Esophagus muscularis mucosa (tissue), 4 donors: Measurements from ENCODE around the gene ZNF467. TPM values are rescaled to one million over a fixed set of nuclear protein-coding genes. Genes with fewer than 3 reads are reported as not detected.
A peak's percentile ranks its signal among the peaks of the same experiment; 100 is the strongest.

Source experiments
- DNase-seq: peaks from one replicate; pipeline ENCODE4 v3.0.0-alpha.2; 2017; ENCODE audit errors: extremely low spot score
- H3K27ac ChIP-seq, 4 donors: fragments of 200-600 bp; sonication (generic); replicated peaks in 1 of 4; 1 replicate in 3 of 4; 2 replicates in 1 of 4; pipeline ENCODE4 v1.5.1; 2016 to 2019; ENCODE audit warnings: mild to moderate bottlenecking in 1 of 4
- H3K27me3 ChIP-seq, 4 donors: fragments of 200-600 bp; sonication (generic); one replicate each; pipeline versions ENCODE4 v1.5.1 to v1.6.0; 2016 to 2019
- H3K36me3 ChIP-seq, 4 donors: fragments of 200-600 bp; sonication (generic); one replicate each; pipeline ENCODE4 v1.5.1; 2016 to 2019
- H3K4me1 ChIP-seq, 4 donors: fragments of 200-600 bp; sonication (generic); one replicate each; pipeline ENCODE4 v1.5.1; 2016 to 2019
- H3K4me3 ChIP-seq, 4 donors: fragments of 200-600 bp; sonication (generic); 1 replicate in 2 of 4; 2 replicates in 2 of 4; pipeline ENCODE4 v1.5.1; 2016 to 2019; ENCODE audit warnings: mild to moderate bottlenecking in 4 of 4, moderate library complexity in 1 of 4
- H3K9me3 ChIP-seq, 4 donors: fragments of 200-600 bp; sonication (generic); 1 replicate in 3 of 4; 2 replicates in 1 of 4; pipeline ENCODE4 v1.5.1; 2016 to 2019
- EP300 ChIP-seq: sonication (generic); formaldehyde crosslinking; IDR thresholded peaks from one replicate; pipeline ENCODE4 v1.6.1; 2017; ENCODE audit warnings: antibody characterized with exemption
- POLR2A ChIP-seq: fragments of 450-650 bp; IDR thresholded peaks from one replicate; pipeline ENCODE4 v1.6.1; 2017; ENCODE audit warnings: antibody characterized with exemption, moderate library complexity, mild to moderate bottlenecking, low read depth
- POLR2AphosphoS5 ChIP-seq, 2 donors: sonication (generic); formaldehyde crosslinking; IDR thresholded peaks; one replicate each; pipeline ENCODE4 v1.6.1; 2017; ENCODE audit warnings: antibody characterized with exemption in 2 of 2
- WGBS: methylation state at CpG from one replicate; pipeline ENCODE4 v1.1.5; 2018; 5-methylcytosine and 5-hydroxymethylcytosine counted together
- intact Hi-C: fragments of 100-400 bp; cut with DNase I; formaldehyde crosslinking; loops from one replicate; pipeline ENCODE4 v1.15.1; 2023
- total RNA-seq, 4 donors: library from RNA; depleted of rRNA; stranded (reverse); fragments of >200 nt; gene quantifications; one replicate each; pipeline versions ENCODE4 v1.1.0 to v1.2.1, GENCODE V29; 2016
- TF ChIP-seq, protein P1 (sequence below), 3 experiments: fragments of 200-600 bp in 2 of 3; fragments of 450-650 bp in 1 of 3; sonication (generic) in 2 of 3; IDR thresholded peaks; one replicate each; pipeline ENCODE4 v1.5.1; 2017 to 2019; ENCODE audit warnings: antibody characterized with exemption in 3 of 3, mild to moderate bottlenecking in 2 of 3, moderate library complexity in 1 of 3

Gene ZNF467, protein sequence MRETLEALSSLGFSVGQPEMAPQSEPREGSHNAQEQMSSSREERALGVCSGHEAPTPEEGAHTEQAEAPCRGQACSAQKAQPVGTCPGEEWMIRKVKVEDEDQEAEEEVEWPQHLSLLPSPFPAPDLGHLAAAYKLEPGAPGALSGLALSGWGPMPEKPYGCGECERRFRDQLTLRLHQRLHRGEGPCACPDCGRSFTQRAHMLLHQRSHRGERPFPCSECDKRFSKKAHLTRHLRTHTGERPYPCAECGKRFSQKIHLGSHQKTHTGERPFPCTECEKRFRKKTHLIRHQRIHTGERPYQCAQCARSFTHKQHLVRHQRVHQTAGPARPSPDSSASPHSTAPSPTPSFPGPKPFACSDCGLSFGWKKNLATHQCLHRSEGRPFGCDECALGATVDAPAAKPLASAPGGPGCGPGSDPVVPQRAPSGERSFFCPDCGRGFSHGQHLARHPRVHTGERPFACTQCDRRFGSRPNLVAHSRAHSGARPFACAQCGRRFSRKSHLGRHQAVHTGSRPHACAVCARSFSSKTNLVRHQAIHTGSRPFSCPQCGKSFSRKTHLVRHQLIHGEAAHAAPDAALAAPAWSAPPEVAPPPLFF
- total RNA-seq: 10 to 100 TPM; 10.3 to 12.4 (median 11.0) TPM

DNA sequence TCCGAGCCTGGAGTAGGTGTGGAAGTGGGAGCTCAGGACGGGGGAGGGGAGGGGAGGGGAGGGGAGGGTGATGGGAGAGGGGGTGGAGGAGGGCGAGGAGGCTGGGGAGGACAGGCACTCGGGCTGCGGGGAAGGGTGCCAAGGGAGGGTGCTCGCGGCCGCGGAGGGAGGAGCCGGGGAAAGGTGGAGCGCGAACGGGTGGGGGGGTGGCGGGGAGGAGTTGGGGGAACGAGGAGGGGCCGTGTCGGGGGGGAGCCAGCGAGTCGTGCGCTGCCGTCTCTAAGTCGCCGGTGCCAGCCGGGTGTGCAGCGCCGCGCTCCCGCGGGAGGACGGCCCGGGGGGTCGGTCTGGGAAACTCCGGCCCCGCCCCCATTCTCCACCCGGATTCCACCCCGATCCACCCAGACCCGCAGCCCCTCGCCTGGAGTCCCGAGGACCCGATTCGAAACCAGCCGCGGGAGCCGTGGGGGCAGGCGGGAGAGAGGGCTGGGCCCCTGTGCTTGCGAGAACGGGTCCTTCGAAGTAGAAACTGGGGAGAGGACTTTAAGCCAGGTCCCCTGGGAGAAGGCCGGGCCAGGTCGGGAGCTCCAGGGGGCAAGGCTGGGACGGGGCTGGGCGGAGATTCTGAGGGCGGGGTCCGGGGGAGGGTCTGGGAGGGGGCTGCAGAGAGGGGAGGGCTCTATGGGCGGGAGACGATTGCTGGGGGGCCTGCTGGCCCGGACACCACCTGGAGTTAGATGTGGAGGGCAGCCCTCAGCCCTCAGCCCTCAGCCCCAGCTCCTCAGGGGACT, at the start of gene ZNF467:
ZNF467 (minus strand) TSS at position 143 of the 791 bp plus-strand sequence. CDS start 2,556 bp downstream, outside the sequence.
- H3K9me3 ChIP-seq: no peaks in the 10 kb centered on the region
- H3K36me3 ChIP-seq: peaks cover 0 to 19% (median 7%) of the 10 kb centered on the region in 4 donors
- 15% methylated on average over 13 of the region's 57 CpGs for WGBS
- peaks cover 21 to 57% (median 56%) of the 10 kb centered on the region in 4 donors for H3K4me1 ChIP-seq
- no peaks in the 10 kb centered on the region for H3K27me3 ChIP-seq
- H3K4me3 ChIP-seq: peak within 1 kb of the TSS; percentile 76 to 87 (median 78)
- peak within 1 kb of the TSS; percentile 71 to 82 (median 78) for H3K27ac ChIP-seq
- TF ChIP-seq EP300 (no peak), POLR2AphosphoS5 (IDR thresholded peaks at IDR 0.05) (peak in 1 of 2 donors; percentile 33)
- DNase-seq: no peak
- intact Hi-C loops: loop anchor here (5.0 kb wide), 1 partner anchor 646 kb away; the partner anchor contains the start of gene ZNF425

DNA sequence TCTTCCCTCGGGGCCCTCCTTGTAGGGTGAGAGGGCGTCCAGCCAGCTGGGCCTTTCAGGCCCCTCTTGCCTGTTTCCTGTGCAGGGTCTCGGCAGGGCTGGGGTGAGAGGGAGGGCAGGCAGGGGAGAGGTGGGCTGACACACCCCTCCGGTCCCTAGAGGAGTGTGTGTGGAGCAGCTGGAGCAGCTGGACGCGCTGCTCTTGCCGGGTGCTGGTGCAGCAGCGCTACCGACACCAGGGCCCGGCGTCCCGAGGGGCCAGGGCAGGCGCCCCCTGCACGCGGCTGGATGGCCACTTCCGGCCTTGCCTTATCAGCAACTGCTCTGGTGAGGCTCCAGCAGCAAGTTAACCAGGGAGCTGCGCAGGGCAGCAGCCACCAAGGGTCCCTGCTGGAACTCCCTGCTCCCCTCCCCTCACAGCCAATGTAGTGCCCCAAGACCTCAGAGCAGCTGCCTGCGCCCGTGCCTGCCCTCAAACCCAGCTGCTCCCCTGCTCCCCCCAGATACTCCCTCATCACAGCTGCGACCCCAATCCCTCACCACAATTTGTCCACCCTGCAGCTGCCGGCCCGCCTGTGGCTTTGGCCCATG, 49.1 kb upstream of the ZNF467 start:
- Histone ChIP-seq H3K4me1 (no peaks in the 10 kb centered on the region), H3K27ac (no peak overlapping the region), H3K9me3 (no peaks in the 10 kb centered on the region), H3K4me3 (no peak overlapping the region), H3K27me3 (no peaks in the 10 kb centered on the region), H3K36me3 (no peaks in the 10 kb centered on the region)
- WGBS: 66% methylated on average over 7 of the region's 22 CpGs
- TF ChIP-seq, protein P1, sequence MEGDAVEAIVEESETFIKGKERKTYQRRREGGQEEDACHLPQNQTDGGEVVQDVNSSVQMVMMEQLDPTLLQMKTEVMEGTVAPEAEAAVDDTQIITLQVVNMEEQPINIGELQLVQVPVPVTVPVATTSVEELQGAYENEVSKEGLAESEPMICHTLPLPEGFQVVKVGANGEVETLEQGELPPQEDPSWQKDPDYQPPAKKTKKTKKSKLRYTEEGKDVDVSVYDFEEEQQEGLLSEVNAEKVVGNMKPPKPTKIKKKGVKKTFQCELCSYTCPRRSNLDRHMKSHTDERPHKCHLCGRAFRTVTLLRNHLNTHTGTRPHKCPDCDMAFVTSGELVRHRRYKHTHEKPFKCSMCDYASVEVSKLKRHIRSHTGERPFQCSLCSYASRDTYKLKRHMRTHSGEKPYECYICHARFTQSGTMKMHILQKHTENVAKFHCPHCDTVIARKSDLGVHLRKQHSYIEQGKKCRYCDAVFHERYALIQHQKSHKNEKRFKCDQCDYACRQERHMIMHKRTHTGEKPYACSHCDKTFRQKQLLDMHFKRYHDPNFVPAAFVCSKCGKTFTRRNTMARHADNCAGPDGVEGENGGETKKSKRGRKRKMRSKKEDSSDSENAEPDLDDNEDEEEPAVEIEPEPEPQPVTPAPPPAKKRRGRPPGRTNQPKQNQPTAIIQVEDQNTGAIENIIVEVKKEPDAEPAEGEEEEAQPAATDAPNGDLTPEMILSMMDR (IDR thresholded peaks at IDR 0.05): no peak
- no peak for TF ChIP-seq POLR2AphosphoS5 (IDR thresholded peaks at IDR 0.05)
- no peak for DNase-seq
- intact Hi-C loops: no loop called here

DNA sequence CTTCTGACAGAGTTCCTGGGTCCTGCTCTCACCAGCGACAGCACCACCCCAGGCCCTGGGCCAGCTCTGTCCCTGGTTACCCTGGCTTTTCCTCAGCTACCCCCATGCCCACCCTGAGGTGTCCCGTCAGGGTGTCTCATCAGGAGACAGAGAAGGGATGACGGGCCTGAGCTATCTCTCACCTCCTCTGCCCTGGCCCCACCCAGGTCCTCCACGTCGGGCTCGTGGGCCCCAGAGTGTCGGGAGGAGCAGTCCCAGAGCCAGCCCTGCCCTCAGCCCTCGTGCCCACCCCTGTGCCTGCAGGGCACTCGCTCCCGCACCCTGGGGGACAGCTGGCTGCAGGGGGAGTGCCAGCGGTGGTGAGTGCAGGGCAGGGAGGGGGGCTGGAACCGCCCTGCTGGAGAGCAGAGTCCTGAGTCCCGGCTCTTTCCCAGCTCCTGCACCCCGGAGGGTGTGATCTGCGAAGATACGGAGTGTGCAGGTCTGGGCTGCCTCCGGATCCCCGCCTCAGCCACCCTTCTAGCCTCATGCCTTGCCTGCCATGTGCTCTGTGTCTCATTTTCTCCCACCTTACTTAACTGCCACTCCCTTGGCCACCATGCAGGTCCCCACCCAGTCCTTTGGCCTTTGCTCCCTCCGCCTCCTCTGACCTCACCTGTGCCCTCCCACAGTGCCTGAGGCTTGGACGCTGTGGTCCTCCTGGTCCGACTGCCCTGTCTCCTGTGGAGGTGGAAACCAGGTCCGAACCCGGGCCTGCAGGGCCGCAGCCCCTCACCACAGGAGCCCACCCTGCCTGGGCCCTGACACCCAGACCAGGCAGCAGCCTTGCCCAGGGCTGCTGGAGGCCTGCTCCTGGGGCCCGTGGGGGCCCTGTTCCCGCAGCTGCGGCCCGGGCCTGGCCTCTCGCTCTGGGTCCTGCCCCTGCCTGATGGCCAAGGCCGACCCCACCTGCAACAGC, 48.1 kb upstream of the ZNF467 start:
- Histone ChIP-seq H3K36me3 (no peaks in the 10 kb centered on the region), H3K4me1 (no peaks in the 10 kb centered on the region), H3K27me3 (peaks cover 0 to under 1% (median 0%) of the 10 kb centered on the region in 4 donors), H3K9me3 (no peaks in the 10 kb centered on the region), H3K27ac (no peak overlapping the region), H3K4me3 (no peak overlapping the region)
- TF ChIP-seq POLR2AphosphoS5 (IDR thresholded peaks at IDR 0.05) (no peak), POLR2A (no peak), EP300 (no peak)
- WGBS: 91% methylated on average over 6 of the region's 30 CpGs
- intact Hi-C loops: no loop called here
- no peak for DNase-seq

DNA sequence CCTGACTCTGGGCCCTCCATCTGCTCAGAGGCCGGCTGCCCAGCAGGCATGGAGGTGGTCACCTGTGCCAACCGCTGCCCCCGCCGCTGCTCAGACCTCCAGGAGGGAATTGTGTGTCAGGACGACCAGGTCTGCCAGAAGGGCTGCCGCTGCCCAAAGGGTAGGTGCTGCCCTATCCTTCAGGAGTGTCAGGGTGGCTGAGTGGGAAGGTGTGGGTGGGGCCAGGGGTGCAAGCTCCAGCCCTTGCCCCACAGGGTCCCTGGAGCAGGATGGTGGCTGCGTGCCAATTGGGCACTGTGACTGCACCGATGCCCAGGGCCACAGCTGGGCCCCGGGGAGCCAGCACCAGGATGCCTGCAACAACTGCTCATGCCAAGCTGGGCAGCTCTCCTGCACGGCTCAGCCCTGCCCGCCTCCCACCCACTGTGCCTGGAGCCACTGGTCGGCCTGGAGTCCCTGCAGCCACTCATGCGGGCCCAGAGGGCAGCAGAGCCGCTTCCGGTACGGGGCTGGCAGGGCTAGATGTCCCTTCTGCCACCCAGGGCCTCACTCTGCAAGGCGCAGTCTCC, 47.3 kb upstream of the ZNF467 start:
- Histone ChIP-seq H3K27ac (no peak overlapping the region), H3K9me3 (no peaks in the 10 kb centered on the region), H3K36me3 (no peaks in the 10 kb centered on the region), H3K4me1 (no peaks in the 10 kb centered on the region), H3K27me3 (peaks cover 0 to 8% (median 0%) of the 10 kb centered on the region in 4 donors), H3K4me3 (no peak overlapping the region)
- 81% methylated on average over 5 of the region's 17 CpGs for WGBS
- TF ChIP-seq, protein P1 (IDR thresholded peaks at IDR 0.05): no peak
- TF ChIP-seq EP300 (no peak), POLR2A (no peak), POLR2AphosphoS5 (IDR thresholded peaks at IDR 0.05) (no peak)
- intact Hi-C loops: no loop called here
- no peak for DNase-seq
